OCI-LY1 (cell line): ENCODE results near the gene TTC31.

Source experiments
- H2AFZ ChIP-seq: fragments of 200-600 bp; sonication (generic), shearing (Covaris generic); 2 replicates; pipeline ENCODE4 v1.6.0; 2014; ENCODE audit warnings: antibody characterized with exemption, mild to moderate bottlenecking, low read length
- H3F3A ChIP-seq: fragments of 200-600 bp; sonication (generic), shearing (Covaris generic); 2 replicates; pipeline ENCODE4 v1.6.0; 2014; ENCODE audit warnings: mild to moderate bottlenecking, antibody characterized with exemption, low read length, moderate library complexity; ENCODE audit not compliant: insufficient read depth
- H3K27ac ChIP-seq: fragments of 200-600 bp; sonication (generic); 2 replicates; pipeline ENCODE4 v1.5.1; 2014; ENCODE audit warnings: low read length, mixed run types, mild to moderate bottlenecking, low read depth; ENCODE audit not compliant: poor library complexity, severe bottlenecking
- H3K27me3 ChIP-seq: fragments of 200-600 bp; sonication (generic); 2 replicates; pipeline ENCODE4 v1.6.0; 2014; ENCODE audit warnings: antibody characterized with exemption, mild to moderate bottlenecking, low read length, moderate library complexity; ENCODE audit not compliant: insufficient read depth
- H3K36me3 ChIP-seq: fragments of 200-600 bp; sonication (generic); 2 replicates; pipeline ENCODE4 v1.6.1; 2014; ENCODE audit warnings: mild to moderate bottlenecking, antibody characterized with exemption, low read length, moderate library complexity, mixed read lengths; ENCODE audit not compliant: insufficient read depth
- H3K4me1 ChIP-seq: fragments of 200-600 bp; sonication (generic); 2 replicates; pipeline ENCODE4 v1.5.1; 2014; ENCODE audit warnings: mild to moderate bottlenecking, low read length, moderate library complexity; ENCODE audit not compliant: insufficient read depth, severe bottlenecking
- H3K4me2 ChIP-seq: fragments of 200-600 bp; sonication (generic), shearing (Covaris generic); 2 replicates; pipeline ENCODE4 v1.6.1; 2014; ENCODE audit warnings: low read length
- H3K4me3 ChIP-seq: fragments of 200-600 bp; sonication (generic); 2 replicates; pipeline ENCODE4 v1.5.1; 2014; ENCODE audit warnings: low read length, low read depth, mild to moderate bottlenecking, mixed read lengths; ENCODE audit not compliant: poor library complexity, severe bottlenecking
- H3K79me2 ChIP-seq: fragments of 200-600 bp; shearing (Covaris generic); 2 replicates; pipeline ENCODE4 v1.6.1; 2016; ENCODE audit warnings: mixed run types, low read length, mixed read lengths; ENCODE audit not compliant: insufficient read depth
- H3K9ac ChIP-seq: fragments of 200-600 bp; sonication (generic), shearing (Covaris generic); 2 replicates; pipeline ENCODE4 v1.6.1; 2014; ENCODE audit warnings: mild to moderate bottlenecking, low read length, mixed read lengths
- H3K9me2 ChIP-seq: fragments of 200-600 bp; sonication (generic), shearing (Covaris generic); 2 replicates; pipeline ENCODE4 v1.6.1; 2014; ENCODE audit warnings: low read depth, mild to moderate bottlenecking, low read length, mixed read lengths
- H3K9me3 ChIP-seq: fragments of 200-600 bp; shearing (Covaris generic); 2 replicates; pipeline ENCODE4 v1.6.1; 2014; ENCODE audit warnings: low read length, mixed read lengths
- H4K20me1 ChIP-seq: fragments of 200-600 bp; sonication (generic), shearing (Covaris generic); 2 replicates; pipeline ENCODE4 v1.6.0; 2016; ENCODE audit warnings: mild to moderate bottlenecking, low read length; ENCODE audit not compliant: insufficient read depth
- EZH2 ChIP-seq: fragments of 200-600 bp; sonication (generic), shearing (Covaris generic); IDR thresholded peaks from 2 replicates; pipeline ENCODE4 v1.8.0; 2017; ENCODE audit warnings: borderline replicate concordance, mixed run types, mild to moderate bottlenecking, antibody characterized with exemption, low read length, moderate library complexity, mixed read lengths
- TF ChIP-seq, protein P1 (sequence below): fragments of 200-600 bp; sonication (generic), shearing (Covaris generic); IDR thresholded peaks from 2 replicates; pipeline ENCODE4 v1.5.1; 2017; ENCODE audit warnings: mild to moderate bottlenecking, antibody characterized with exemption, low read length, moderate library complexity, mixed read lengths

TTC31 gene

GRCh38 chr2:74524955-74525716, 42.3 kb downstream of the TTC31 start:
- no peak overlapping the region for H3K4me2 ChIP-seq
- no peak overlapping the region for H3K27ac ChIP-seq
- H3K9me3 ChIP-seq: no peaks in the 10 kb centered on the region
- no peak overlapping the region for H3K4me3 ChIP-seq
- H3K36me3 ChIP-seq: peaks cover 37% of the 10 kb centered on the region
- no peak overlapping the region for H2AFZ ChIP-seq
- H3K9ac ChIP-seq: no peak overlapping the region
- TF ChIP-seq, protein P1, sequence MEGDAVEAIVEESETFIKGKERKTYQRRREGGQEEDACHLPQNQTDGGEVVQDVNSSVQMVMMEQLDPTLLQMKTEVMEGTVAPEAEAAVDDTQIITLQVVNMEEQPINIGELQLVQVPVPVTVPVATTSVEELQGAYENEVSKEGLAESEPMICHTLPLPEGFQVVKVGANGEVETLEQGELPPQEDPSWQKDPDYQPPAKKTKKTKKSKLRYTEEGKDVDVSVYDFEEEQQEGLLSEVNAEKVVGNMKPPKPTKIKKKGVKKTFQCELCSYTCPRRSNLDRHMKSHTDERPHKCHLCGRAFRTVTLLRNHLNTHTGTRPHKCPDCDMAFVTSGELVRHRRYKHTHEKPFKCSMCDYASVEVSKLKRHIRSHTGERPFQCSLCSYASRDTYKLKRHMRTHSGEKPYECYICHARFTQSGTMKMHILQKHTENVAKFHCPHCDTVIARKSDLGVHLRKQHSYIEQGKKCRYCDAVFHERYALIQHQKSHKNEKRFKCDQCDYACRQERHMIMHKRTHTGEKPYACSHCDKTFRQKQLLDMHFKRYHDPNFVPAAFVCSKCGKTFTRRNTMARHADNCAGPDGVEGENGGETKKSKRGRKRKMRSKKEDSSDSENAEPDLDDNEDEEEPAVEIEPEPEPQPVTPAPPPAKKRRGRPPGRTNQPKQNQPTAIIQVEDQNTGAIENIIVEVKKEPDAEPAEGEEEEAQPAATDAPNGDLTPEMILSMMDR: no peak
- TF ChIP-seq EZH2: no peak
- H3F3A ChIP-seq: no peaks in the 10 kb centered on the region
- no peaks in the 10 kb centered on the region for H4K20me1 ChIP-seq
- no peaks in the 10 kb centered on the region for H3K27me3 ChIP-seq
- peaks cover 14% of the 10 kb centered on the region for H3K4me1 ChIP-seq
- no peaks in the 10 kb centered on the region for H3K9me2 ChIP-seq
- H3K79me2 ChIP-seq: peaks cover 10% of the 10 kb centered on the region

- Histone ChIP-seq H2AFZ (no peak within 1 kb of the TSS), H3K4me2 (no peak within 1 kb of the TSS), H3K9me3 (no peaks in the 10 kb centered on the region), H3K79me2 (peaks cover 10% of the 10 kb centered on the region), H3K4me1 (peaks cover 19% of the 10 kb centered on the region), H3F3A (no peaks in the 10 kb centered on the region), H4K20me1 (no peaks in the 10 kb centered on the region), H3K9ac (no peak within 1 kb of the TSS), H3K9me2 (no peaks in the 10 kb centered on the region), H3K4me3 (no peak within 1 kb of the TSS), H3K27me3 (no peaks in the 10 kb centered on the region), H3K27ac (no peak within 1 kb of the TSS), H3K36me3 (peaks cover 37% of the 10 kb centered on the region)
- TF ChIP-seq EZH2: no peak
- TF ChIP-seq, protein P1: no peak
Measured at GRCh38 chr2:74525717-74526648, 43.1 kb downstream of the TTC31 start, which contains the start of gene DQX1. Gene DQX1, minus strand, starts transcription at chr2:74526231. Its CDS starts 502 bp downstream, at chr2:74525729.

DNA sequence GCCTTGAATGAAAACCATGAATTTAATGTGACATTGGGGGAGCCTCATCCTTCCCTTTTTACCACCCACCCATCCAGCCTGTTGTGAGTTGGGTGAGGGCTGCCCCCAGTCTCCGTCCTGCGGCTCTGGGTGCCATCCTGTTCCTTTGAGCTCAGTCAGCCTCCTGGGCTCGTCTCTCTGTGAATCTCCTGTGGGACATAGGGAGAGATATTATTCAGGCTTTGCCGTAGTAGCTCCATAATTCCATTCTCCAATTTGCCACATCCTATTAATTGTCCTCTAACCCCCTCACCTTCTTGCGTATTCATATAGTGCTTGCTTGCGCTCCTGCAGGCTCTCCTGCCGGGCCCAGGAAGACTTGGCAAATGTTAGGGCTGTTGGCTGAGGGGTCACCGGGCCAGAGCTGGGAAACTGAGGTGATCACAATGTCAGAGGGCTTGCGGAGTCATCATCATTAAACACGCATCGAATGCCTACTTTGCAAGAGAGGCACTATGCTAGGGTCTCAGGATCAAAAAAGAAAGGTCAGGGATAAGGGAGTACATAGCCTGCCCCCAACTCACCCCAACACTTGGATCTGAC, 43.9 kb downstream of the TTC31 start:
- no peaks in the 10 kb centered on the region for H3F3A ChIP-seq
- peaks cover 42% of the 10 kb centered on the region for H3K36me3 ChIP-seq
- H3K4me2 ChIP-seq: no peak overlapping the region

More for the DNA sequence above, 43.9 kb downstream of the TTC31 start:
- H2AFZ ChIP-seq: no peak overlapping the region
- no peaks in the 10 kb centered on the region for H3K27me3 ChIP-seq
- no peak for TF ChIP-seq EZH2
- TF ChIP-seq, protein P1: no peak
- no peaks in the 10 kb centered on the region for H4K20me1 ChIP-seq
- H3K9me2 ChIP-seq: no peaks in the 10 kb centered on the region
- H3K4me3 ChIP-seq: no peak overlapping the region
- peaks cover 26% of the 10 kb centered on the region for H3K4me1 ChIP-seq
- H3K9ac ChIP-seq: no peak overlapping the region
- peaks cover 10% of the 10 kb centered on the region for H3K79me2 ChIP-seq
- H3K27ac ChIP-seq: no peak overlapping the region
- no peaks in the 10 kb centered on the region for H3K9me3 ChIP-seq
